ENCODE results near the gene SH3PXD2A.

The SH3PXD2A gene

DNA sequence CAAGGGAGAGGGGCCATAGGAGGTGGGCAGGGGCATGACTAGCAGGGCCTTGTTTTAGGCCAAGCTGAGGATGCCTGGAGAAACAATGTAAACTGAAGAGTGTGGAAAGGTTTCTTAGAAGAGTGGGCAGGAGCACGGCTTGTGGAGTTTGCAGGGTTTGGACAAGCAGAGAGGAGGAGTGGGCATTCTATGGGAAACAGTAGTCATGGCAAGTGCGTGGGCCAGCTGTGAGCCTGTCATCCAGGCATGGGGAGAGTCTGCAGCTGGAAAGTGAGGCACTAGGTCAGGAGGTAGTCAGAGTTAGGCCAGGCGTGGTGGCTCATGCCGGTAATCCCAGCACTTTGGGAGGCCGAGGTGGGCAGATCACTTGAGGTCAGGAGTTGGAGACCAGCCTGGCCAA is 130.1 kb downstream of the SH3PXD2A start:
- no peak for DNase-seq (ENCODE audit: low read depth)
- TF ChIP-seq, protein P1, sequence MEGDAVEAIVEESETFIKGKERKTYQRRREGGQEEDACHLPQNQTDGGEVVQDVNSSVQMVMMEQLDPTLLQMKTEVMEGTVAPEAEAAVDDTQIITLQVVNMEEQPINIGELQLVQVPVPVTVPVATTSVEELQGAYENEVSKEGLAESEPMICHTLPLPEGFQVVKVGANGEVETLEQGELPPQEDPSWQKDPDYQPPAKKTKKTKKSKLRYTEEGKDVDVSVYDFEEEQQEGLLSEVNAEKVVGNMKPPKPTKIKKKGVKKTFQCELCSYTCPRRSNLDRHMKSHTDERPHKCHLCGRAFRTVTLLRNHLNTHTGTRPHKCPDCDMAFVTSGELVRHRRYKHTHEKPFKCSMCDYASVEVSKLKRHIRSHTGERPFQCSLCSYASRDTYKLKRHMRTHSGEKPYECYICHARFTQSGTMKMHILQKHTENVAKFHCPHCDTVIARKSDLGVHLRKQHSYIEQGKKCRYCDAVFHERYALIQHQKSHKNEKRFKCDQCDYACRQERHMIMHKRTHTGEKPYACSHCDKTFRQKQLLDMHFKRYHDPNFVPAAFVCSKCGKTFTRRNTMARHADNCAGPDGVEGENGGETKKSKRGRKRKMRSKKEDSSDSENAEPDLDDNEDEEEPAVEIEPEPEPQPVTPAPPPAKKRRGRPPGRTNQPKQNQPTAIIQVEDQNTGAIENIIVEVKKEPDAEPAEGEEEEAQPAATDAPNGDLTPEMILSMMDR (IDR thresholded peaks at IDR 0.05; ENCODE audit: low read depth, low read length, missing control alignments), result no peak
- in situ Hi-C loops (cut with HindIII; ENCODE audit: low sequenced_read_pairs), result no loop called here
- H3K4me3 ChIP-seq (ENCODE audit: low read depth, low read length), result no peak overlapping the region

DNA sequence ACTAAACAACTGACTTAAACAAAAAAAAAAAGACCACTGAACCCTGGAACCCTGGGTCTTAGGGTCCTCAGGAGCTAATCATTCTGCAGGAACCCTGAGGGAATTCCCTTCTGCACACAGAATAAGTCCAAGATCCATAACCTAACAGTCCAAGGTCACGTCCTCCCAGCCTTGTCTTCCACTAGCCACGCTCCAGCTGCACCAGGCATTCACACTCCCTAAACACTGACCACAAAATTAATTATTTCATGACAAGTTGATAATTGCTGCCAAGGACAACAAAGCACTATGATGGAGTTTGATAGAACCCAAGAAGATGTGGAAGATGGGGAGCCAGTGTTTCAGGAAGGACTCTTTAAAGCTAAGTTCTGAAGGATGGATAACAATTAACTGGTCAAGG is 130.6 kb downstream of the SH3PXD2A start:
- no peak for DNase-seq (ENCODE audit: low read depth)

DNA sequence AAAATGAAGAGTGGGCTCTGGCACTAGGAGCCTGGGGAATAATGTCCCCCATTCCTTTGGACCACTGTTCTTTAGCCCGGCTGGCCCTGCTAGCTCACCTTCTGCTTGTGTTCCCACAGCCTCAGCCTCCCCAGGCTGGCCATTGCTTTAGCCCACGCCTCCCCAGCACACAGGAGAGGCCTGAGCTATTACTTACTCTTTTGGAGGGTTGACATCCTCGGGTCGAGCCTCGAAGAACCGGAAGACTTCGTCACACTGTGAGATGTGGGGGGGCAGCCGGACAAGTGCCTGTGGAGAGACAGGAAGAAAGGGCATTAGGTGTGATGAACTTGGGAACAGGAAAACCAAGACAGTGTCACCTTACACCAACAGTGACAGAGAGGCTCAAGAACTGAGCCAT is 131.3 kb downstream of the SH3PXD2A start:
- H3K4me3 ChIP-seq (ENCODE audit: low read depth, low read length), result no peak overlapping the region
- no peak for DNase-seq (ENCODE audit: low read depth)
- in situ Hi-C loops (cut with HindIII; ENCODE audit: low sequenced_read_pairs), result no loop called here
- TF ChIP-seq, protein P1 (IDR thresholded peaks at IDR 0.05; ENCODE audit: low read depth, low read length, missing control alignments), result no peak

More for the DNA sequence above, 130.6 kb downstream of the SH3PXD2A start:
- TF ChIP-seq, protein P1 (IDR thresholded peaks at IDR 0.05; ENCODE audit: low read depth, low read length, missing control alignments), result no peak
- in situ Hi-C loops (cut with HindIII; ENCODE audit: low sequenced_read_pairs), result no loop called here
- no peak overlapping the region for H3K4me3 ChIP-seq (ENCODE audit: low read depth, low read length)

DNA sequence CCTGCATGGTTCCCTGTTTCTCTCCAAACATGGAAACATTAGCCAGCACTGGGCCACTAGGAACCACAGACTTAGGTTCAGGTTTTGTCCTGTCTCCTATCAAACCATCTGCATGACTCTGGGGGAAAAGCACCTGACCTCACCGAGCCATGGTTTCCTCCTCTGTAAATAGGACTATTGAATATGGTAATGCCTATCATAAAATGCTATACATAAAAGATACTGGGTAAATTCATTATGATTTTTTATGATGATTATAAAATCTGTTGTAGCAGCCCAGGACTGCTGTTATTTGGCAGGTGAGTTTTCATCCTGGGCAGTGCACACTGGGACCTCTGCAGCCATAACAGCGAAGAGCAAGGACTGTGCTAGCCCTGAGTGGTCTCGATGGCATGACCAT is 131.8 kb downstream of the SH3PXD2A start:
- in situ Hi-C loops (cut with HindIII; ENCODE audit: low sequenced_read_pairs), result no loop called here

DNA sequence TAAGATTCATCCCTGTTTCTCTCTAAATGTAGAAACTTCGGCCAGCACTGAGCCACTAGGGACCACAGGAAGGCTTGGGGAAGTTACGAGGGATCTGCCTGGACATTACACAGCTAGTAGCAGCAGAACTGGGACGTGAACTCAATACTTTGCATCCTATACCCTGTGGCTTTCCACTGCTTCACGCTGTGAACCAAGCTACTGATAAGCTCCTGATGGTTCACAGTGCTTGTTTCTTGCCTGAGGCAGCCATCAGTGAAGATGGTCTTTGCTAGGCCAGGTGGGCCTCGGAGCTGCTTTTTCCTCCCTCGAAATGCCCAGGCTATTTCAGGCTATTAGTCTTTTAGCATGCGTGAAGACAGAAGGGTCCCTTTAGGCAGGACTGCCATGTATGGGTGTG is 132.7 kb downstream of the SH3PXD2A start:
- in situ Hi-C loops (cut with HindIII; ENCODE audit: low sequenced_read_pairs), result no loop called here
- no peak for DNase-seq (ENCODE audit: low read depth)

More for the DNA sequence above, 131.8 kb downstream of the SH3PXD2A start:
- no peak overlapping the region for H3K4me3 ChIP-seq (ENCODE audit: low read depth, low read length)
- DNase-seq (ENCODE audit: low read depth), result no peak
- TF ChIP-seq, protein P1 (IDR thresholded peaks at IDR 0.05; ENCODE audit: low read depth, low read length, missing control alignments), result no peak

DNA sequence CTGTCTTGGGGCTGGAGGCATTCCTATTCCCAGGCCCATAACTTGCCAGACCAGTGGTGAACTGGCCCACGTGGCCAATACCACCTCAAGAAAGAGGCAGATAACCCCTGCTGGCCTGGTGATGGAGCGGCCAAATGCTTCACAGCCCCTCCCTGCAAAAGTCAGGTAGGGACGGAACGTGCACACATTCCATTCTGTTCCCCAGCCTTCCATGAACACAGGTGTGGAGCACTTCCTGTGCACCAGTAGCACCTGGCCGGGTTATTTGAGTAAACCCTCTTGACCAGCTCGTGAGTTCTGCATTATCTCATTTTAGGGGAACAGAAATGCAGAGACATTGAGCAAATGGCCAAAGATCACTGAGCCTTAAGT is 134.4 kb downstream of the SH3PXD2A start:
- in situ Hi-C loops (cut with HindIII; ENCODE audit: low sequenced_read_pairs), result no loop called here
- H3K4me3 ChIP-seq (ENCODE audit: low read depth, low read length), result no peak overlapping the region
- TF ChIP-seq, protein P1 (IDR thresholded peaks at IDR 0.05; ENCODE audit: low read depth, low read length, missing control alignments), result no peak
- no peak for DNase-seq (ENCODE audit: low read depth)

More for the DNA sequence above, 132.7 kb downstream of the SH3PXD2A start:
- no peak overlapping the region for H3K4me3 ChIP-seq (ENCODE audit: low read depth, low read length)
- TF ChIP-seq, protein P1 (IDR thresholded peaks at IDR 0.05; ENCODE audit: low read depth, low read length, missing control alignments), result no peak

Data from astrocyte of the cerebellum (primary cell).